Smooth muscle cell of the umbilical artery (primary cell): ENCODE results near the gene ZDHHC21. TPM values are rescaled to one million over a fixed set of nuclear protein-coding genes. Genes with fewer than 3 reads are reported as not detected.

Source experiments
- total RNA-seq: library from RNA; depleted of rRNA; stranded (reverse); fragments of >200 nt; gene quantifications from 2 replicates; pipeline ENCODE4 v1.2.3, GENCODE V29; 2014

Gene ZDHHC21, protein sequence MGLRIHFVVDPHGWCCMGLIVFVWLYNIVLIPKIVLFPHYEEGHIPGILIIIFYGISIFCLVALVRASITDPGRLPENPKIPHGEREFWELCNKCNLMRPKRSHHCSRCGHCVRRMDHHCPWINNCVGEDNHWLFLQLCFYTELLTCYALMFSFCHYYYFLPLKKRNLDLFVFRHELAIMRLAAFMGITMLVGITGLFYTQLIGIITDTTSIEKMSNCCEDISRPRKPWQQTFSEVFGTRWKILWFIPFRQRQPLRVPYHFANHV
- 16.6 and 19.2 TPM in 2 replicates for total RNA-seq

GRCh38 chr9:14693251-14693861, at the start of gene ZDHHC21:
ZDHHC21 (minus strand) TSS chr9:14693432; CDS start chr9:14674340, 19,092 bp downstream.

DNA sequence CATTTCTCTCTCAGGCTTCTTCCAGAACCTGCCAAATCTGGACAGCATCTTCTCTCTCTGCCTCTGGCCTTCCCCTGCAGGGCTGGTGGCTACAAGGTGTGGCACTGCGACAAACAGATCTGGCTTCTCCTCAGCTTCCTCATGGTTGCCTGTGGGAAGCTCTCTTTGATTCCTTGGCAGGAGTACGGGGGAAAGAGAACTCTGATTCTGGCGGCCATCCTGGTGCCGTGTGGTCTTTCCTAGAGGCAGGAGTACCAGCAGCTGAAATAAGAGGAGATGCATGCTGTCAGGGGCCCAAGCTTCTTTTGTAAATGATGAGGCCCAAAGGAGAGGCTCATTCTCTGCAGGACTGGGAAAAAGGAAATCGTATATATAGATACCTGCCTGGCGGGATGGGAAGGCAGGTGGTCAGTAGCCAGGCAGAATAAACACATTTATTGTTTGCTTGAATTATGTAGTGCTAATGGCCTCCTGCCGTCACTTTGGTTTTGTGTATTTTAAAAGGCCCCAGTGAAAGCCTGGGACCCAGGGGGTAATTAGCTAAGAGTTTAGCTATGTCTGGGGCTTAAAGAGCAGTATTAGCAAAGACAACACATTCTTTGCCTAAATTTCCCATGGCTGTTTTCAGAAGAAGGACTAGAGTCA, 29.3 kb upstream of the ZDHHC21 start, which contains the start of gene CER1:
Gene CER1 (minus strand): TSS at position 343 of the 645 bp plus-strand sequence. CDS start 61 bp downstream, at position 282.

Other genes starting within 250 kb of the ZDHHC21 start
- gene CER1, start 29.3 kb upstream of the ZDHHC21 start, total RNA-seq: not detected in 2 replicates
- 0.09 and 0.59 TPM in 2 replicates for gene FREM1, start 217.0 kb upstream of the ZDHHC21 start, total RNA-seq